ENCODE measurements around the gene ARX.

ARX gene

GRCh38 chrX:25016938-25017598 lies 1.3 kb upstream of the ARX start:
- H3K9me3 ChIP-seq (ENCODE audit: control insufficient read depth, low read length): no peaks in the 10 kb centered on the region
- no peak overlapping the region for H3K4me3 ChIP-seq (ENCODE audit: extremely low read depth, insufficient read depth, low read length, poor library complexity, severe bottlenecking)
- peaks cover 12% of the 10 kb centered on the region for H3K4me1 ChIP-seq (ENCODE audit: control insufficient read depth, insufficient read depth, low read length, poor library complexity, severe bottlenecking)
- no peaks in the 10 kb centered on the region for H3K36me3 ChIP-seq (ENCODE audit: control insufficient read depth, insufficient read depth, low read length)
- H3K27ac ChIP-seq (ENCODE audit: low read depth, low read length, severe bottlenecking): no peak overlapping the region
- WGBS, 2 experiments (ENCODE audit: insufficient coverage in 2 of 2): 10% methylated on average over 6 of the region's 17 CpGs; no CpG with 5 or more reads in 1 of the 2 experiments

GRCh38 chrX:25016361-25016671 lies 551 bp upstream of the ARX start:
- no peaks in the 10 kb centered on the region for H3K36me3 ChIP-seq (ENCODE audit: control insufficient read depth, insufficient read depth, low read length)
- no peaks in the 10 kb centered on the region for H3K9me3 ChIP-seq (ENCODE audit: control insufficient read depth, low read length)
- H3K27ac ChIP-seq (ENCODE audit: low read depth, low read length, severe bottlenecking): no peak overlapping the region
- WGBS, 2 experiments (ENCODE audit: insufficient coverage in 2 of 2): 5 to 6% methylated on average over 13 to 15 of the region's 20 CpGs
- peaks cover 12% of the 10 kb centered on the region for H3K4me1 ChIP-seq (ENCODE audit: control insufficient read depth, insufficient read depth, low read length, poor library complexity, severe bottlenecking)
- H3K4me3 ChIP-seq (ENCODE audit: extremely low read depth, insufficient read depth, low read length, poor library complexity, severe bottlenecking): no peak overlapping the region

DNA sequence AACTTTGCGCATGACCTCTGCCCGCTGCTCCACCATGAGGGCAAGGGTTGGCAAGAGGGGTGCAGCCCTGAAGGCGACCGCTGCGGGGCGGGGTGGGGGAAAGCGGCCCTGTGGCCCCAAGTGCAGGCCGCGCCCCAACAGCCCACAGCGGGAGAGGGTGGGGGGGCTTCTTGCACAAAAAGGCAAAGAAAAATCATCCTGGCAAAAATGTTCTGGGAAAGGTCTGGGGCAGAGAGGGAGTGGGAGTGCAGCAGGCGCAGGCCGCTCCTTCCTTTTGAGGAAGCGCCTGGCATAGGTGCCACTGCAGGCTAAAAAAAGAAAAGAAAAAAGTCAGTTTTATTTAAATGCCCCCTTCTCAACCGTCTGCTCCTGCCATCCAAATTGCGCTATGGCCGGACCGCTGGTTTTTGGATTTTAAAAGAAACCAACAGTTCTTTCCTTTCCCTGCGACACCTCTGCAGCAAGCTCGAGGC lies 1.4 kb downstream of the ARX start:
- no peaks in the 10 kb centered on the region for H3K9me3 ChIP-seq (ENCODE audit: control insufficient read depth, low read length)
- peaks cover 8% of the 10 kb centered on the region for H3K4me1 ChIP-seq (ENCODE audit: control insufficient read depth, insufficient read depth, low read length, poor library complexity, severe bottlenecking)
- WGBS, 2 experiments (ENCODE audit: insufficient coverage in 2 of 2): 0 to 2% methylated on average over 2 to 10 of the region's 19 CpGs
- H3K4me3 ChIP-seq (ENCODE audit: extremely low read depth, insufficient read depth, low read length, poor library complexity, severe bottlenecking): no peak overlapping the region
- no peaks in the 10 kb centered on the region for H3K36me3 ChIP-seq (ENCODE audit: control insufficient read depth, insufficient read depth, low read length)
- H3K27ac ChIP-seq (ENCODE audit: low read depth, low read length, severe bottlenecking): no peak overlapping the region

DNA sequence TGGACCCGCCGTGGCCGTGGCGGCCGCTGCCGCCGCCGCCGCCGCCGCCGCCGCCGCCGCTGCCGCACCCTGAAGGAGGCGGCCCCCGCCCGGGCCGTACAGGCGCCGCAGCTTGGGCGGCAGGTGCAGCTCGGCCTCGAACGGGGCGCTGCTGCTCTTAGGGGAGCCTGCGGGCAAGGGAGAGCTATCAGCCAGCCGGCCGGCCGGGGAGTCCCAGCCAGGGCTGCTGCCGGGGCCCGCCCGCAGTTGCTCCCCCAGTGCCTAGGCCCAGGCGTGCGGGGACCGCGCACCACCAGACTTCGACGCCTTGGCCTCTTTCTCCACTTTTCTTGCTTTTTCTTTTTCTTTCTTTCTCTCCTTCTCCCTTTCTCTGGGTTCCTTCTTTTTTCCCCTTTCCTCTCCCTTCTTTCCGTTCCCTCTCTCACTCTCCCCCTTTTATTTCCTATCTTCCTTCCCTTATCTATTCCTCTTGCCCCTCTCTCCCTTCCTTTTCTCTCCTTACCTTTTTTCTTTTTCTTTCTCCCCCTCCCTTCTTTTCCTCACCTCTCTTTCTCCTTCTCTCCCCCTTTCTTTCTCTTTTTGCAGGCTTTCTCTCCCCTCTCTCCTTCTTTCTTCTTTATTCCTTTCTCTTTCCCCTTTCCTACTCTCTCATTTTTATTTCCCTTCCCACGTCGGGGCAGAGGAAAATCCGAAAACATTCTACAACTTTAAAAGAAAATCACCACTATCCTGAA lies 2.0 kb downstream of the ARX start:
- H3K36me3 ChIP-seq (ENCODE audit: control insufficient read depth, insufficient read depth, low read length): no peaks in the 10 kb centered on the region
- H3K27ac ChIP-seq (ENCODE audit: low read depth, low read length, severe bottlenecking): no peak overlapping the region
- WGBS, 2 experiments (ENCODE audit: insufficient coverage in 2 of 2): 2 to 3% methylated on average over 16 to 21 of the region's 44 CpGs
- H3K4me1 ChIP-seq (ENCODE audit: control insufficient read depth, insufficient read depth, low read length, poor library complexity, severe bottlenecking): peaks cover 8% of the 10 kb centered on the region
- H3K4me3 ChIP-seq (ENCODE audit: extremely low read depth, insufficient read depth, low read length, poor library complexity, severe bottlenecking): no peak overlapping the region
- H3K9me3 ChIP-seq (ENCODE audit: control insufficient read depth, low read length): no peaks in the 10 kb centered on the region

DNA sequence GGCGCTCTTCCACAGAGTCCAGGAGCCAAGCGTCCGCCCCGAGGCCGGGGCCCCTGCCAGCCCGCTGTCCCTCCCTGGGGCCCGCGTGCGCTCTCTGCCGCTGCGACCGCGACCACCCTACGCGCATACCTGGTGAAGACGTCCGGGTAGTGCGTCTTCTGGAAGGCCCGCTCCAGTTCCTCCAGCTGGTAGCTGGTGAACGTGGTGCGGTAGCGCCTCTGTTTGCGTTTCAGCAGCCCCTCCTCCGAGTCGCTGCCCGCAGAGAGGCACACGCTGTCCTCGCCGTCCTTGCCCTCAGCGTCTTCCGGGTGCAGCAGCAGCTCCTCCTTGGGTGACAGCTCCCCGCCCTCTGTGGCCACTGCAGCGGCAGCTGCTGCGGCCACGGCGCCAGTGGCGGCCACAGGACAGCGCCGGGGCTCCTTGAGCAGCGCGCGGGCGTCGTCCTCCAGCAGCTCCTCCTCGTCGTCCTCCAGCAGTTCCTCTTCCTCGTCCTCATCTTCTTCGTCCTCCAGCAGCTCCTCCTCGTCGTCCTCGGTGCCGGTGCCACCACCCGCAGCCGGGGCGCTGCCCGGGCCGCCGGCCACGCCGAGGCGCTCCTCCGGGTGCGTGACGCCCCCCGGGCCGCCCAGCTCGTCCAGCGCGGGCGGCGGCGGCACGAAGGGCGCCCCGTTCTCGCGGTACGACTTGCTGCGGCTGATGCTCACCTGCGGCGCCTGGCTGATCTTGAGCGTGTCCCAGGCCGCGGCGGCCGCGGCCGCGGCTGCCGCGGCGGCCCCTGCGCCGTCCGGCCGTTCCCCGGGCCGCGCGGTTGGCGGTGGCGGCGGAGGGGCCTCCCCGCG lies 2.8 kb downstream of the ARX start:
- 0 to 1% methylated on average over 22 to 82 of the region's 105 CpGs for WGBS, 2 experiments (ENCODE audit: insufficient coverage in 2 of 2)

DNA sequence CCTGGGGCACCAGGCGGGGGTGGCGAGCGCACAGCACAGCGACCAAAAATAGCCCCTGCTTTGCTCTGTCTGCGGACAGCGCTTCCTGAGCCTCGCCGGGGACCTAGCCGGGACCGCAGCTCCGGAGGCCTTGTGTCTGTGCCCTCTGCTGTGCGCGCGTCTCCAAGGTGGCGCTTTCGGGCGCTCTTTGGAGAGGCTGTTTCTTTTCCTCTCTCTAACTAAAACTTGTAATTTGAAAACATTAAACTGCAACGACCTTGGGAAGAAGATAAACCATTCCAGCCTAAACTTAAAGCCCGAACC lies 3.4 kb downstream of the ARX start:
- no peak overlapping the region for H3K27ac ChIP-seq (ENCODE audit: low read depth, low read length, severe bottlenecking)
- H3K9me3 ChIP-seq (ENCODE audit: control insufficient read depth, low read length): no peaks in the 10 kb centered on the region
- no peak overlapping the region for H3K4me3 ChIP-seq (ENCODE audit: extremely low read depth, insufficient read depth, low read length, poor library complexity, severe bottlenecking)
- 0% methylated on average over 1 to 12 of the region's 19 CpGs for WGBS, 2 experiments (ENCODE audit: insufficient coverage in 2 of 2)
- H3K4me1 ChIP-seq (ENCODE audit: control insufficient read depth, insufficient read depth, low read length, poor library complexity, severe bottlenecking): peaks cover 3% of the 10 kb centered on the region
- H3K36me3 ChIP-seq (ENCODE audit: control insufficient read depth, insufficient read depth, low read length): no peaks in the 10 kb centered on the region

More for the DNA sequence above, 2.8 kb downstream of the ARX start:
- Histone ChIP-seq H3K4me3 (ENCODE audit: extremely low read depth, insufficient read depth, low read length, poor library complexity, severe bottlenecking) (no peak overlapping the region), H3K36me3 (ENCODE audit: control insufficient read depth, insufficient read depth, low read length) (no peaks in the 10 kb centered on the region), H3K27ac (ENCODE audit: low read depth, low read length, severe bottlenecking) (no peak overlapping the region), H3K4me1 (ENCODE audit: control insufficient read depth, insufficient read depth, low read length, poor library complexity, severe bottlenecking) (peaks cover 8% of the 10 kb centered on the region), H3K9me3 (ENCODE audit: control insufficient read depth, low read length) (no peaks in the 10 kb centered on the region)

DNA sequence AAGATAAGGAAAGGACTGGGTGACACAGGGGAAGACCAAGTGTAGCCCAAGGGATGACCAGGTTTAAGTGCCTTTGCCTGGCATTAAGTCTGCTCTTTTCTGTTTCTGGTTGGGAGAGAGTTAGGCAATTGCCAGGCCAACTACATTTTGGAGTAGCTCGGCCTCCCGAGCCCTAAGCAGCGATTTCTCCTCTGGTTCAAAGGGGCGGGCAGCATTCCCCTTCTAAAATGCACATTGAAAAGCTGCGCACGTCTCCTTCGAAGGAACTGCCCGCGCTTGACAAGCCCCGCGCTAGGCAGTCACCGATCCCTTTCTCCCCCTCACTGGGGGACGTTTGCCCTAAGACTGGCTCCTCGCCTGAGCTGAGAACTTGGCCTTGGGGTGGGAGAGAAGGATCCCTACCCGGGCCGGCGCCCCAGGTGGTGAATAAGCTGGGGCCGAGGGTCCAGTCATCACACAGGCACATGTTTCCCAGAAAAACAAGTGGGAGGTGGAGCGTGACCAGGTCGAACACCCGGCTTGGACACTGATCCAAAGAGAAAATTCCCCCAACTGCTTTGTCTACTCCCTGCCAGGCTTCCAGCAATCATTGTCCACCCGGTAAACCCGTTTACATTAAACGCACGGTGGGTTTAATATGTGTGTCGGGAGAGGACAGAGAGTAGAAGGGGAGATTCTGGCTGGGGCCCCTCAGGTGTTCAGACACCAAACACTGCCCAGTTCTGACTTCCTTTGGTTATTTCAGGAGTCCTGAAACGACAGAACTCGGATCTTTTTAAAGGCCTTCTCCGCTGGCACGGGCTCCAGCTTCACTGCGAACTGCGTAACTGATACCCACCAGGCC lies 4.0 kb downstream of the ARX start:
- Histone ChIP-seq H3K4me1 (ENCODE audit: control insufficient read depth, insufficient read depth, low read length, poor library complexity, severe bottlenecking) (no peaks in the 10 kb centered on the region), H3K9me3 (ENCODE audit: control insufficient read depth, low read length) (no peaks in the 10 kb centered on the region), H3K4me3 (ENCODE audit: extremely low read depth, insufficient read depth, low read length, poor library complexity, severe bottlenecking) (no peak overlapping the region), H3K27ac (ENCODE audit: low read depth, low read length, severe bottlenecking) (no peak overlapping the region), H3K36me3 (ENCODE audit: control insufficient read depth, insufficient read depth, low read length) (no peaks in the 10 kb centered on the region)
- WGBS, 2 experiments (ENCODE audit: insufficient coverage in 2 of 2): 0 to 2% methylated on average over 9 to 10 of the region's 32 CpGs

DNA sequence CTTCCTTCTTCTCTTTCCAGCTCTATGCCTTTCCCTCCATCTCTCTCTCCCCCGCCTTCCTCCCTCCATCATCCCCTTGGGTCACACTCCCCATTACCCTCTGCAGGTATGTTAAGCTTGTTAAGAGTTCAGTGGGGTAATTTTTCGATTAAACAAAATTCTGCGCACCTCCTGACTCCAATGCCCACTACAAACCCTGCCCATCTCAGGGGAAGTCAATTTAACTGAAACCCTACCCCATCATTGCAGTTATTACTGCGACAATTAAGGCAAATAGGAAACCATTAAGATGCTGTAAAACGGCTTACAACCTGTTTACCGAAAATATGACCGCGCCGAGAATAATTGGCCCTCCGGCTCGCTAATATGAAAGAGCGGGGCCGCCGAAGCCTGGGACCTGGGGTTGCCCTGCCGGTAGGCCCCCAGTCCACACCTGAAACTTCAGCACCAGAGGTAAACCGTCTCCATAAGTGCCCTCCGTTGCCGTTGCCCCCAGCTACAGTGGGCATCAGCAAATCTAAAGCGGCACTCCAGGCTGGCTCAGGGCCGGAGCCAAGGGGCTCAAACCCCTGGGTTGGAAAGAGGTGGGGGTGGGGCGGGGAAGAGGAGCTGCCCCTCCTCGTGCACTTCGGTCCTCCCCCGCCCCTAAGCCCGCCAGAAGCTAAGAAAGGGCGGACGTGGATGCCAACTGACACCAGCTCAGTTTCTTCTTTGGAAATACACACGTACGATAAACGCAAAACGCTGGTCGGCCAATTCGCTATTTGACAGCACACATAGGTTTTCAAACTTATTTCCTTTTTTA lies 4.8 kb downstream of the ARX start:
- Histone ChIP-seq H3K36me3 (ENCODE audit: control insufficient read depth, insufficient read depth, low read length) (no peaks in the 10 kb centered on the region), H3K4me1 (ENCODE audit: control insufficient read depth, insufficient read depth, low read length, poor library complexity, severe bottlenecking) (no peaks in the 10 kb centered on the region), H3K4me3 (ENCODE audit: extremely low read depth, insufficient read depth, low read length, poor library complexity, severe bottlenecking) (no peak overlapping the region), H3K27ac (ENCODE audit: low read depth, low read length, severe bottlenecking) (no peak overlapping the region), H3K9me3 (ENCODE audit: control insufficient read depth, low read length) (no peaks in the 10 kb centered on the region)
- WGBS, 2 experiments (ENCODE audit: insufficient coverage in 2 of 2): 3% methylated on average over 6 of the region's 33 CpGs

GRCh38 chrX:25009407-25009806 lies 6.4 kb downstream of the ARX start:
- no peaks in the 10 kb centered on the region for H3K36me3 ChIP-seq (ENCODE audit: control insufficient read depth, insufficient read depth, low read length)
- 0% methylated on average over 1 of the region's 7 CpGs; no CpG with 5 or more reads in 1 of the 2 experiments for WGBS, 2 experiments (ENCODE audit: insufficient coverage in 2 of 2)
- H3K9me3 ChIP-seq (ENCODE audit: control insufficient read depth, low read length): no peaks in the 10 kb centered on the region
- no peak overlapping the region for H3K27ac ChIP-seq (ENCODE audit: low read depth, low read length, severe bottlenecking)
- H3K4me3 ChIP-seq (ENCODE audit: extremely low read depth, insufficient read depth, low read length, poor library complexity, severe bottlenecking): no peak overlapping the region
- H3K4me1 ChIP-seq (ENCODE audit: control insufficient read depth, insufficient read depth, low read length, poor library complexity, severe bottlenecking): no peaks in the 10 kb centered on the region

All from mesodermal cell (in vitro differentiated cells).